ENCODE results near the gene ZNF587.
A peak's percentile ranks its signal among the peaks of the same experiment; 100 is the strongest.
"Not testable (repeated sequence)": the region's sequence is repeated elsewhere in the genome, so short reads cannot be mapped to it uniquely, and the experiment has no call there.

ZNF587 gene

GRCh38 chr19:57823155-57823554 is 26.5 kb upstream of the ZNF587 start:
- not testable (repeated sequence) for DNase-seq

DNA sequence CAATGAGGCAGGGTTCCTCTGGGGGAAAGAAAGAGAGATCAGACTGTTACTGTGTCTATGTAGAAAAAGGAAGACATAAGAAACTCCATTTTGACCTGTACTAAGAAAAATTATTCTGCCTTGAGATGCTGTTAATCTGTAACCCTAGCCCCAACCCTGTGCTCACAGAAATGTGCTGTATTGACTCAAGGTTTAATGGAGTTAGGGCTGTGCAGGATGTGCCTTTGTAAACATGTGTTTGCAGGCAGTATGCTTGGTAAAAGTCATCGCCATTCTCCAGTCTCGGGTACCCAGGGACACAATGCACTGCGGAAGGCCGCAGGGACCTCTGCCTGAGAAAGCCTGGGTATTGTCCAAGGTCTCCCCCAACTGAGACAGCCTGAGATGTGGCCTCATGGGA is 26.1 kb upstream of the ZNF587 start:
- DNase-seq = not testable (repeated sequence)

GRCh38 chr19:57825511-57825910 is 24.1 kb upstream of the ZNF587 start:
- DNase-seq = no peak

- DNase-seq = no peak
These were observed 20.3 kb upstream of the ZNF587 start for GRCh38 chr19:57829316-57829715.

GRCh38 chr19:57830071-57830602 is 19.5 kb upstream of the ZNF587 start, which contains the start of gene ZNF587B:
TSS of gene ZNF587B (plus strand) at chr19:57830299. CDS start at chr19:57830529, 230 bp downstream.
- peak; percentile 59 for DNase-seq

DNA sequence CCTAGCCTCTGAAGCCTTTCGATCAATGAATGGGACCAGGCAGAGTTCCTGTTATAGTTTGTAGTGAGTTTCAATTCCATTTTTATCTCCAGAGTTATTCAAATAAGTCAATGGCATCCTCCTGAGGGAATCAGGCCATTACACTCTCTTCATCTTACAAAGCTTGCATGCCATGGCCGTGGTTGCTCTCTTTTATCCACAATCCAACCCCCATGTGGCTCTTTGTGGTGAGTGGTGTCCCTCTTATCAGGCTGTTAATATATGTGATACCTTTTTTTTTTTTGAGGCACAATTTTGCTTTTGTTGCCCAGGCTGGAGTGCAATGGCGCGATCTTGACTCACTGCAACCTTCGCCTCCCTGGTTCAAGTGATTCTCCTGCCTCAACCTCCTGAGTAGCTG is 12.7 kb upstream of the ZNF587 start:
- DNase-seq = not testable (repeated sequence)

DNA sequence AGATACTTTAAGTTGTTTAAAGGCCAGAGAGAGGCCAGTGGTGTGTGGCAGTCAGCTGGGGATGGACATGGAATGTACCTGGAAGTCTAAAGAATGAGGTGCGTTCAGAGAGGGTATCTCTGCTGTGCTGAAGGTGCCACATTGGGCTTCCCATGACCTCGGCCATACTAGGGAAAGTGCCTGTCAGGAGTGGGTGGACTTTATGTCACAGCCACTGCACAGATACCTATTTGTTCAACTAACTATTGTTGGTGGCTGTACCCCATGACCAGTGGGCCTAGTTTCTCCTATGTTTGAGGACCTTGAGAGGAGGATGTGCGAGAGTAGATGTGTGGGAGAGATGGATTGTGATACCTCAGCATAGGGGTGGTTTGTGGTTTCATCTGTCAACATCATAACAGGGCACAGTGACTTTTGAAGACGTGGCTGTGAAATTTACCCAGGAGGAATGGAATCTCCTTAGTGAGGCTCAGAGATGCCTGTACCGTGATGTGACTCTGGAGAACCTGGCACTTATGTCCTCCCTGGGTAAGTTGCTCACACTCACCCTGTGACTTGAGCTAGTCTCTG is 11.0 kb upstream of the ZNF587 start:
- not testable (repeated sequence) for DNase-seq

GRCh38 chr19:57841122-57841763 is 8.4 kb upstream of the ZNF587 start:
- DNase-seq = no peak

GRCh38 chr19:57847164-57847563 is 2.5 kb upstream of the ZNF587 start:
- DNase-seq = not testable (repeated sequence)

- DNase-seq = not testable (repeated sequence)
These were observed 445 bp upstream of the ZNF587 start for GRCh38 chr19:57849162-57849665.

GRCh38 chr19:57850553-57851017 is 926 bp downstream of the ZNF587 start:
- DNase-seq = peak; percentile 39

GRCh38 chr19:57851812-57852603 is 2.3 kb downstream of the ZNF587 start:
- not testable (repeated sequence) for DNase-seq

GRCh38 chr19:57854117-57854516 is 4.5 kb downstream of the ZNF587 start:
- DNase-seq = not testable (repeated sequence)

- DNase-seq = not testable (repeated sequence)
These were observed 12.7 kb downstream of the ZNF587 start for GRCh38 chr19:57862351-57862750.

DNA sequence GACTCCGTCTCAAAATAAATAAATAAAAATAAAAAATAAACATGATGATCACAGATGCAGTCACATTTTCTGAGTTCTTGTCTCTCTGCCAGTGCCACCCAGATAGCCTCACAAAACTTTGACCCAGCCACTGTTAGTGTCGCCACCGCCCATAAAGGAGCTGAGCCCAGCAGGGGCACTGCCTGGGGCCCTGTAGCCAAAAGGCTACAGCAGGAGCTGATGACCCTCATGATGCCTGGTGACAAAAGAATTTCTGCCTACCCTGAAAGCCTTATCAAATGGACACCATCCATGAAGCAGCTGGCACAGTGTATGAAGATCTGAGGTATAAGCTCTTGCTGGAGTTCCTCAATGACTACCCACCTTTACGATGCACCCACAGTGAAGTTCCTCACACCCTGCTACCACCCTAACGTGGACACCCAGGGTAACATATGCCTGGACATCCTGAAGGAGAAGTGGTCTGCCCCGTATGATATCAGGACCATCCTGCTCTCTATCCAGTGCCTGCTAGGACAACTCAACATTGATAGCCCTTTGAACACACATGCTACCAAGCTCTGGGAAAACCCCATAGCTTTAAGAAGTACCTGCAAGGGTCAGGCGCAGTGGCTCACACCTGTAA is 18.3 kb downstream of the ZNF587 start:
- DNase-seq = no peak

- DNase-seq = not testable (repeated sequence)
These were observed 20.0 kb downstream of the ZNF587 start for GRCh38 chr19:57869655-57870054.

DNA sequence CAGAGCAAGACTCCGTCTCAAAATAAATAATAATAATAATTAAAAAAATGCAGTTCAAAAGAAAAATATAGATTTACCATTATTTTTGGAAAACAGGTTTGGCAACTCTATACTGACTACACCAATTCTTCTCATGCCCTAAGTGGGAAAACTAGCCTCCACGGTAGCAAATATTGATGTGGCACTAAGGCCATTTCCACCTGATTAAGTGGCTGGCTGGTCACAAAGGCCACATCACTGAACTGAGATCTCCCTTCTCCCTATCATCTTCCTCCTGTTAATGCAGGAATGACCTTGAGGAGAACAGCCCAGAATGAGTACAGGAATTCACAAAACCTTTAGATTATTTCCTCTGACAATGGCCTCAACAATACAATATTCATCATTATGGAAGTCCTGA is 20.6 kb downstream of the ZNF587 start:
- DNase-seq = no peak

- DNase-seq = no peak
These were observed 22.8 kb downstream of the ZNF587 start for GRCh38 chr19:57872450-57872849.

- DNase-seq = not testable (repeated sequence)
These were observed 24.5 kb downstream of the ZNF587 start for GRCh38 chr19:57873883-57874799.

GRCh38 chr19:57886046-57886445 is 36.4 kb downstream of the ZNF587 start:
- no peak for DNase-seq
